NCI-H1092 (cell line): ENCODE data around the gene FBXO3.

Experiments used
- DNase-seq: peaks from one replicate; lab custom pipeline; 2025; lab: John Stamatoyannopoulos, UW

FBXO3 gene

DNA sequence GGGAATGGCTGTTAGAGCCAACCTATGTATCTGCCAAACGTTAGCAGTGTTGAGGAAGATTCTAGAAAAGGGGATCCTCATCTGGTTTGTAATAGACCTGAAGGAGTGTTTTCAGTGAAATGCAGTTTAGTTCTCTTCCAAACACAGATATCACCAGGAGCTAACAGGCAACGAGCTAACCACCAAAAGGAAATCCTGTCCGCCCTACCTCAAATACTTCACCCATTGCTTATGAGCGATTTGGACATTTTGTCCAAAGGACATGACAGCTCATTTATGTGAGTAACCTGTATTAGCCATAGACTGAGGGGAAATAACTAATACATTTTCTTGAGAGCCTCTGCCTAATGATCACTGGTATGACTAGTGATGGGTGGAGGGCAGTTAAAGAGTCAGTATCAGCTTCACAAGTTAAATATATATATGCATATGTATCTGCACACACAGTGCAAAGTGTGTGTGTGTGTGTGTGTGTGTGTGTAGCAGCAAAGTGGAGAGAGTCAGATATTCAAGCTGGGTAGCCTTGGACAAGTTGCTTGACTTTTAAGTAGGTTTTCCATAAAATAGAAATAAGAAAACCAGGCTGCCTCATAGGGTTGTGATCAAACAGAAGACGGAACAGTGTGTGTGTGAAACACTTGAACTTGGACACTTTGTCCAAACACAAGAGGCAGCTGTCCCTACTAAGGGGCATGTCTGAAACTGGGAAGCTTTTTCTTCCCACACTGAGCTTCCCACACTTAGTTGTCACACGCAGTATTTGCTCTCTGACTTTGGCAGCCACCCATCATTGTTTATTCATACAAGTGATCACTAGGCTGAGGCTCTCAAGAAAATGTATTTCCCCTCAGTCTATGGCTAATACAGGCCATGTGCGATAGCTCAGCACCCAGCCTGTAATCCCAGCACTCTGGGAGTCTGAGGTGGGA is 72.8 kb downstream of the FBXO3 start:
- DNase-seq = peak; percentile 14

DNA sequence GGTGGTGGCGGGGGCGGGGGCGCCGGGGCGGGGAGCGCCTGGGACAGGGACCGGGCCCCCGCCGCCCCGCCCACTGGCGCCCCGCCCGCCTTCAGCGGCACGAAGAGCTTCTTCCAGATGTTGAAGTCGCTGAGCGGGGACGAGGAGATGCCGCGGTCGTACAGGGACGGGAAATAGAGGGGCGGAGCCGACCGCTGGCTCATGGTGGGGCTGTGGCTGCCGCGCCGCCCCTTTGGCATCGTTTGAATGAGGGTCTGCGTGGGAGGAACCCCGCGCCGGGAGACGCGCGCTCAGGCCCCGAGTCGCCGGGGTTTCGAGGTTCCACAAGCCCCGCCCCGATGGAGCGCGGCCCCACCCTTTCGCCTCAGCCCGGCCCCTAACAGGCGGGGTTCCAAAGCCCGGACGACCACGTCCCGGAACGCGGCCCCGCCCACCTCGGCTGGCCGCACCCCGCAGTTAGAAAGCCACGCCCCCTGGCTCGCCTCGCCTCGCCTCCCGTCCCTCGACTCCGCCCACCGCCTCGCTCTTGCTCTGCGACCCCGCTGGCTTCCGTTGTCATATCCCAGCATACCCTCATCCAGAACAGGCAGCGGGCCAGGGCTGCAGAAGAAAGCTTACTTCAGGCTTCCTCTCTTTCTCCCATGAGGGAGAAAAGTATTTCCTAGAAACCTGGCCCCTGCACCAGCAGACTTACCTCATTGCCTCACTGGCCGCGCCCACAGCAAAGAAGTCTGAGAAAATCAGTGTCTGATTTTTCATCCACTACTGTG is 73.6 kb downstream of the FBXO3 start, which contains the start of gene C11orf91:
C11orf91 (minus strand) TSS at position 325 of the 770 bp plus-strand sequence; CDS start at position 239, 86 bp downstream.
- DNase-seq = peak; percentile 93

DNA sequence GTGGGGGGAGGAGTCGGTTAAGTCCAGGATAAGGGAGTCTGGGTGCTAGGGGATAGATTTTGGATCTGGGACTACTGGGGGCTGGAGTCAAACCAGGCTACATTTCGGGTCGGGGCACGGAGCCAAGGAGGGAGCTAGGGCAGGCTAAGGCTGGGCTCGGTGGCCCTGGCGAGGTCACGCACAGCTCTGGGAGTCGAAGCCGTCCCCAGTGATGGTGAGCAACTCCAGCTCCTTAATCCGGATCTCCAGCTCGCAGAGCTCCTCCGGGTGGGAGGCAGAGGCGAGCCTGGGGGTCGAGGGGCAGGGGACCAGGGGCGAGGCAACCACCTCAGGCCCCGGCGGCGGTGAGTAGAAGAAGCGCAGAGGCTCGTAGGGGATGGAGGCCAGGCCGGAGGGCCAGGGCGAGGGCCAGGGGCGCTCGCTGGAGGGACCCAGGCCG is 74.2 kb downstream of the FBXO3 start:
- DNase-seq = no peak

DNA sequence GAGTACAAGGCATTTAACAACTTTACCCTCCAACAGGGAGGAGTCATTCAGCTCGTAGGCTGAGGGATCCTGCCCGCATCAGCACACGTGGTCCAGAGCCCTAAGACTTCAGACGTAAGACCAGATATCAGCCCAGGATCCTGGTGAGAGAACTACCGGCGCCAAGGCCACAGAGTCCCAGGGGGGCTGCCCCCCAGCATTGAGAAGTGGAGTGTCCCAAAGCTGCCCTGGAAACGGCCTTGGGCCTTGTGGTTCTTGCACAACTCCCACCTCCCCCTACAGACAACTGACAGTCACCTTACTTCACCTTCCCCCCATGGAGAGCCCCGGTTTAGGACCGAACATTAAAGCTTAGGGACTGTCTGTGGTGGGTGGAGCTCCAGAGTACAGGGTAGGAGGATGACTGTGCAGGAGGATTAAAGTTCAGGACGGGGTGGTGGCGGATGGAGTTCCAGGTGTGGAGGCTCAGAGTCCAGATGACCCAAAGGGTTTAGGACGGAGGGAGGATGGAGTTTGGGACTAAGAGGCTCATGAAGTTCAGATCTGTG is 74.7 kb downstream of the FBXO3 start:
- DNase-seq = no peak

DNA sequence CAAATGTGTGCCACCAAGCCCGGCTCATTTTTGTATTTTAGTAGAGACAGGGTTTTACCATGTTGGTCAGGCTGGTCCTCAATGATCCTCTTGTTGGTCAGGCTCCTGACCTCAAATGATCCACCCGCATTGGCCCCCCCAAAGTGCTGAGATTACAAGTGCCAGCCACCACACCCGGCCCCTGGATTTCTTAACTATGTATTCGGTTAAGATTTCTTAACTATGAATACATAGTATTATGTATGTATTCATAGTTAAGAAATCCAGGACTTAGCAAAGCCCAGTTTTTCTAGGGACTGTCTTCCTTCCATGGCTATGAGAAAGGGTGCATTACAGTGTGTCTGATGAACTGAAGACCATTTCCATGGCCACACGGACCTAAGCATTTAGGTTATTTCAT is 75.4 kb downstream of the FBXO3 start:
- no peak for DNase-seq

DNA sequence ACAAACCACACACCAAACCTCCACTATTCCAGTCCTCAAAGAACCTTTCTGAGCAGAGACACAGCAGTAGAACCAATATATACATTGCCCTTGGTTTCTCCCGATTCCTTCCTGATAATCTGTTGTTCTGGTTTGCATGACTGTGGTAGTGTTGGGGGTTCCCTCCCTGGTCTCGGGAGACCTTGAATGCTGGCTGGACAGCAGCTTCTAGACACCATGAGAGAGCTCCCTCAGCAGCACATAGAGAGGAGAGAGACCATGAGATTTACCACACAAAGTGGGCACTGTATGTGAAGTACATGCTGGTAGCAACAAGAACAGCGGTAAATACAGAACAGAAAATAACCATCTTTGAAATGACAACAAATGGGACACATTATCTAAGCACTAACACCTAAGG is 76.3 kb downstream of the FBXO3 start:
- no peak for DNase-seq

DNA sequence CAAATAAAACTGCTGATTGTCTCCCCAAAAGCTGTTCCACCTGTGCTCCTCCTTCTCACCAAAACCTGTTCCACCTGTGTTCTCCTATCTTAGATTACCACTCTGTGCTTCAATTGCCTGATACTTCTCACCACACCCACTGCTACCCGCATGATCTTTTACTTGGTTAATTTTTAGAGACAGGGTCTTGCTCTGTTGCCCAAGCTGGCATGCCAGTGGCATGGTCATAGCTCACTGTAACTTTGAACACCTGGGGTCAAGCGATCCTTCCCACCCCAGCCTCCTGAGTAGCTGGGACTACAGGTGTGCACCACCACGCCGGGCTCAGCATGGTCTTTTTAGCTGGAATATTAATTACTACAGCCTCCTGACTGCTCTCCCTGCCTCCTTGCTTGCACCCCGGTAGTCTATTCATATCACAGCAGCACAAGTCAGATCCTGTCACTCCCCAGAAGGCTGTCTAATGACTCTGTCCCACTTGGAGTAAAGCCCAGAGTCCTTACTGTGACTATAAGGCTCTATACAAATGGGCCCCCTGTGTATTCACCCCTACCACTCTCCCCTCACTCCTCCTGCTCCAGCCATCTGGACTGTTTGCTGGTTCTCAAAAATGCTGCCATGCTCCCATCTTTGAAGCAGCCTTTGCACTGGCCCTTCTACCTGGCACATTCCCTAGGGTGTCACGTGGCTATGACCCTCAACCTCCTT is 77.2 kb downstream of the FBXO3 start:
- DNase-seq = peak; percentile 49

DNA sequence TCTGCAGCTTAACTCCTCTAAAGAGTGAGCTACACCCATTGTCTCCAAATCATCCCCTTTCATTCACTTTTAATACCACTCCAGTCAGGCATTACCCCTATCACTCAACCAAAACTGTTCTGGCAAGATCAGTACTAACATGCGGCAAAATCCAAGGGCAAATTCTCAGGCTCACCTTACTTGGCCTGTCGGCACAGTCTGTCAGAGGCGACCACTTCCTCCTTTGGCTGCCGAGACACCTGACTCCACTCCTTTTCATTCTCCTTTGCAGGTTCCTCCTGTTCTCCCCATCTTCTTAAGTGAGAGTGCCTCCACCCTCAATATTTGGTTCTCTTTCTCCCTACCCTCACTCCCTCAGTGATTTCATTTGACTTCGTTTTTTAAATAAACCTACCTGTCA is 77.9 kb downstream of the FBXO3 start:
- DNase-seq = no peak

DNA sequence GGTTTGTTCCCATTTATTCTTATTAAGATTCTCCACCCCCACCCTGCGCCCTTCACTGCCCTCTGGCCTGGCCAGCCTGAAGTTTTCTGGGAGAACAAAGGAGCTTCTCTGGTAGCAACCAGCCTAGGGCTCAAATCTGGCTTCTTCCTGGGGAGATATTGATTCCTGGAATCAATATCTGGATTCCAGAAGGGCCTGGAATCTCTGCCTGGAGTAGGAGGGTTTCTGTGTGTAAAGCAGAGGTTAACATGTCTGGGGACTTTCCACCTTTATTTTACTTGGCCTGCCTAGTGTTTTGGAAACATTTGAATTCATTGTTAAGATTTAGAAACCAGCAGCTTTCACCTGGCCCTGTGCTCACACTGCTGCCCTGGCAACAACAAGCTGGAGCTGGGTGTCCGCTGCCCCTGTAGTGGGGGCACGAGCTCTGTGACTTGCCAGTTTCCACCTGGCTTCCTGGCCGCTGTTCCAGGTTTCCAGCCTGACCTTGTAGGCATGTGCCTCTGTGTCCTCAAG is 79.2 kb downstream of the FBXO3 start:
- peak; percentile 55 for DNase-seq

DNA sequence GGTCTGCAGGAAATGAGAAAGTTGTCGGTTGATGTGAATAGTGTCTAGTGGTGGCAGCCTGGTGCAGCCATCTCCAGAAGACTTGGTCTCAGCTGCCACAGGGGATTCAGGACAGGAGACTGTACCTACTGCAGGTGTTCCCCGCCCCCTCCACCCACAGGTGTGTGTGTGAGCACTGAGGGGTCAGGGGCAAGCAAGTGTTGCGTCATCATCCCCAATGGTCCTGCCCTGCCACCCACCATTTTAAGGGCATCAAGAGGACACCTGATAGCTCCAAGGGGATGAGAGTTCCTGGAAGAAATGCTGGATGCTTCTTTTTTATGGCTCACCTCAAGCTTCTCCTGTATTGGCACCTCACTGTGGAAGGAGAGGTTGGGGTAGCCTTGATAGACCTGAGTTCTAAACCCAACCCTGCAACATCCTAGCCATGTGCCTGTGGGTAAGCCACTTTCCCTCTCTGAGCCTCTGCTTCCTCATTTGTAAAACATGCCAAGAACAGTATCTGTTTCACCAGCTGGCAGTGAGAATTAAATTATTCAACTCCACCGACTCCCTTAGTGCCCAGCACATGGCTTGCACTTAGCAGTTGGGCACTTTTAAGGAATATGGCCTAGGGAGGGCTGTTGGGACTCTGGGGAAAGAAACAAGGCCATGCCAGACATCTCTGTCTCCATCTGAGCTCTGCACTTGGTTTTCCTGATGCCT is 79.8 kb downstream of the FBXO3 start:
- DNase-seq = no peak

DNA sequence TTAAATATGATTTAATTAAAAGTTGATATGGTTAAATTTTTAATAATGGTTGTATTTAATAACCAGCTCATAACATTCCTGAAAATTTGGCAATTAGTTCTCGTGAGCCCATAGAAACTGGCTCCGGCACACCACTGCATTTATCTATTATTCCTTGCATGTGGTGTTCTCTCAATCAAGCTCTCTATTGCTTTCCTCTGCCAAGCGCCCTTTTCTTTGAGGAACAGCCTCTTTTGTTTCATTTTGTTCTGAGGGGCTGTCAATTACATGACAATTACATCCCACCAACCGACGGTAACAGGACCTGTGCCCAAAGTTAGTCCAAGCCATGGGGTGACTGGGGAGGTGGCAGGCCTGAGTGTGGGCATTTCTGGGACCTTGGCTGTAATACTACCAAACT is 81.8 kb downstream of the FBXO3 start:
- DNase-seq = peak; percentile 14

DNA sequence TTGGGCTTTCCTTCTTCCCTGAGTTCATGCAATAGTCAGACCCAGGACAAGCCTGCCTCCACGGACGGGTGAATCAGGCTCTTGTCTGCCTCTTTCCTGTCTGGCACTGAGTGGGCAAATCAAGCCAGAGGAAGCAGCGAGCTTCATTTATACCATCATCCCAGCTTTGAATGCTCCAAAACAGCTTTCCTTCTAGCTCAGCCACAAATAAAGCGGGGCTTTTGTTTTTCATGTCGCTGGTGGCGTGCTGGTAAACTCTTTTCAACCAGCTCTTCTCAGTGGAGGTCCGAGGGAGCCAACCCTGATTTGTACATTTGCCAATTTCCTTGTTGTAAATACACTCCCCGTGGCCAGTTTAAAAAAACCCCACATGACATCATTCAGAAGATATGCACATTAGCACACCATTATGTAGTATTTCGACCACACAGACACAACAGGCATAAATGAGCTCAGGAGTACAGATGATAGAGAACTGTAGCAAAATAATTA is 82.3 kb downstream of the FBXO3 start:
- DNase-seq = peak; percentile 86

DNA sequence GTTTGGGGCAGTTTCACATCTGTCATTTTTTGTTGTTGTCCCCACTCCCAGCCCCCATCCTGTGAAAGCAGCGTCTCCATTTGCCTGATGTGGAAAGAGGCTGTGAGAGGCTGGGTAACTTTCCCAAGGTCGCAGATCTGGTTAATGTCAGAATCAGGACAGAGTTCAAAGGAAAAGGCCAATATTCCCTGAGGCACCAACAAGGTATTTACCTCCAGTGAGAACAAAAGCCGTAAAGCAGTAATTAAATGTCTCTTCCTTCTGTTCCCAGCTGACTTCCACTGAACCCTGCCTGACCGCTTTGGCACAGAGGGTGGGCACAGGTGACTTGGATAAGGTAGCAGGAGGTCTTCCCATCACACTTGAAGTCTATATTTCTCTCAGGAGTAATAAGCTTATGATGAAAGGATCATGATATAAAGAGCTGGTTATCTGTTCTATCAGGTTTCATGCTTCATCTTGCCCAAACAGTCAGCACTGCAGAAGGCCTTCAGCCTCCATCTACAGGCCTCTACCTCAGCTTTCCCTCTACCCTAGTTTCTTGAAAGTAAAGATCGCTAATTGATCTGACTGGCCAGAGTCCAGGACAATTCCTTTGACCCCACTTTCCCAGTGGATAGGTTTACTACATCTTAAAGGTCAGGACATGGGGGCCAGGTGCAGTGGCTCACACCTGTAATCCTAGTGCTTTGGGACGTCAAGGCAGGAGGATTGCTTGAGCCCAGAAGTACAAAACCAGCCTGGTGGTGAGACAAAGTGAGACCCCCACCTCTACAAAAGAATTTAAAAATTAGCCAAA is 83.1 kb downstream of the FBXO3 start:
- no peak for DNase-seq
